Tibial artery (tissue), 4 donors: ENCODE data around the gene LMF1.

ENCODE experiments used
- DNase-seq, 2 donors: peaks; one replicate each; pipeline ENCODE4 v3.0.0-alpha.2; 2019
- H3K27ac ChIP-seq, 2 donors: fragments of 200-600 bp; sonication (generic) in 1 of 2; 1 replicate in 1 of 2; 2 replicates in 1 of 2; pipeline ENCODE4 v1.5.1; 2018 to 2019; ENCODE audit warnings: mild to moderate bottlenecking in 1 of 2
- H3K27me3 ChIP-seq, 2 donors: fragments of 200-600 bp; sonication (generic) in 1 of 2; one replicate each; pipeline versions ENCODE4 v1.5.1 to v1.6.0; 2016 to 2019
- H3K36me3 ChIP-seq, 3 donors: fragments of 200-600 bp; sonication (generic) in 2 of 3; one replicate each; pipeline ENCODE4 v1.5.1; 2016 to 2019; ENCODE audit warnings: mild to moderate bottlenecking in 2 of 3
- H3K4me1 ChIP-seq, 4 donors: fragments of 200-600 bp; sonication (generic) in 2 of 4; 1 replicate in 3 of 4; 2 replicates in 1 of 4; pipeline ENCODE4 v1.5.1; 2016 to 2019
- H3K4me3 ChIP-seq, 2 donors: fragments of 200-600 bp; sonication (generic) in 1 of 2; 1 replicate in 1 of 2; 2 replicates in 1 of 2; pipeline ENCODE4 v1.5.1; 2018 to 2019; ENCODE audit warnings: mild to moderate bottlenecking in 2 of 2
- H3K9me3 ChIP-seq, 3 donors: fragments of 200-600 bp; sonication (generic) in 1 of 3; one replicate each; pipeline ENCODE4 v1.5.1; 2016 to 2019
- CTCF ChIP-seq, 2 experiments: fragments of 200-600 bp in 1 of 2; fragments of 450-650 bp in 1 of 2; IDR thresholded peaks; one replicate each; pipeline ENCODE4 v1.5.1; 2017 to 2019; ENCODE audit warnings: antibody characterized with exemption in 2 of 2, mild to moderate bottlenecking in 1 of 2, moderate library complexity in 1 of 2
- intact Hi-C: fragments of 100-400 bp; cut with DNase I; formaldehyde crosslinking; loops from one replicate; pipeline ENCODE4 v1.15.0; 2023; ENCODE audit warnings: low total_unique reads

Gene LMF1

DNA sequence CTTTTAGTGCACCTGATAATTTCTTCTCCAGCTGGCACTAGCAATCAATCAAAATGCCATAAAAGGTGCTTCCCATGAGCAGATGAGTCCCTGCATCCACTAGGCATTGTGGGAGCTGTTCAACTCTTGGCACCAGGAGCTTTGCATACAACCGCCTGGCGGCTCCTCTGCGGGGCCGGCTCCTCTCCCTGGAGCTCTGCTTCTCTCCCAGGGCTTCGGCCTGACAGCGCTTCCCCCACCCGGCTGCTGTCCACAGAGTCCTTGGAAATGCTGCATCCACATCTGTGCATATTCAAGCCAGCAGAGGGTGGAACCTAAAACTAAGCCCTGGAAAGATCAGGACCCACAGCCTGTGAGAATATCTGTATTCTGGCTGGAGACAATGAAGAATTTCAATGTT, 62.9 kb downstream of the LMF1 start:
- Histone ChIP-seq H3K4me1 (no peaks in the 10 kb centered on the region), H3K36me3 (peaks cover 27 to 64% (median 39%) of the 10 kb centered on the region in 3 donors), H3K27me3 (no peaks in the 10 kb centered on the region), H3K27ac (no peak overlapping the region), H3K9me3 (peaks cover 0 to 5% (median 0%) of the 10 kb centered on the region in 3 donors), H3K4me3 (no peak overlapping the region)
- TF ChIP-seq CTCF (IDR thresholded peaks at IDR 0.05), result no peak
- intact Hi-C loops, result no loop called here
- no peak for DNase-seq

- DNase-seq, result no peak
- peaks cover 27 to 60% (median 39%) of the 10 kb centered on the region in 3 donors for H3K36me3 ChIP-seq
- H3K4me3 ChIP-seq, result no peak overlapping the region
- intact Hi-C loops, result no loop called here
- H3K27ac ChIP-seq, result no peak overlapping the region
- TF ChIP-seq CTCF (IDR thresholded peaks at IDR 0.05), result no peak
- no peaks in the 10 kb centered on the region for H3K27me3 ChIP-seq
- no peaks in the 10 kb centered on the region for H3K4me1 ChIP-seq
- H3K9me3 ChIP-seq, result peaks cover 0 to 5% (median 0%) of the 10 kb centered on the region in 3 donors
Measured at GRCh38 chr16:907361-907760, 63.4 kb downstream of the LMF1 start.

DNA sequence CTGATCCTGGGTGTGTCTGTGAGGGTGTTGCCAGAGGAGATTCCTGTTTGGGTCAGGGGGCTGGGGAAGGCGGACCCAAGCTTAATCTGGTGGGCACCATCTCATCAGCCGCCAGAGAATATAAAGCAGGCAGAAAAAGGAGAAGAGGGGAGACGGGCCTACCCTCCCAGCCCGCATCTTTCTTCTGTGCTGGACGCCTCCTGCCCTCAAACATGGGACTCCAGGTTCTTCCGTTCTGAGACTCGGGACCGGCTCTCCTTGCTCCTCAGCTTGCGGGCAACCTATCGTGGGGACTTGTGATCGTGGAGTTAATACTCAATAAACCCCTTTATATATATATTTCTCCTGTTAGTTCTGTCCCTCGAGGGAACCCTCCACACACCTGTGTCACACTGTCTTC, 64.5 kb downstream of the LMF1 start:
- no peaks in the 10 kb centered on the region for H3K4me1 ChIP-seq
- intact Hi-C loops, result no loop called here
- no peak for DNase-seq
- peaks cover 27 to 53% (median 39%) of the 10 kb centered on the region in 3 donors for H3K36me3 ChIP-seq
- TF ChIP-seq CTCF (IDR thresholded peaks at IDR 0.05), result no peak
- H3K27me3 ChIP-seq, result no peaks in the 10 kb centered on the region
- H3K4me3 ChIP-seq, result no peak overlapping the region
- H3K9me3 ChIP-seq, result peaks cover 0 to 5% (median 0%) of the 10 kb centered on the region in 3 donors
- no peak overlapping the region for H3K27ac ChIP-seq

DNA sequence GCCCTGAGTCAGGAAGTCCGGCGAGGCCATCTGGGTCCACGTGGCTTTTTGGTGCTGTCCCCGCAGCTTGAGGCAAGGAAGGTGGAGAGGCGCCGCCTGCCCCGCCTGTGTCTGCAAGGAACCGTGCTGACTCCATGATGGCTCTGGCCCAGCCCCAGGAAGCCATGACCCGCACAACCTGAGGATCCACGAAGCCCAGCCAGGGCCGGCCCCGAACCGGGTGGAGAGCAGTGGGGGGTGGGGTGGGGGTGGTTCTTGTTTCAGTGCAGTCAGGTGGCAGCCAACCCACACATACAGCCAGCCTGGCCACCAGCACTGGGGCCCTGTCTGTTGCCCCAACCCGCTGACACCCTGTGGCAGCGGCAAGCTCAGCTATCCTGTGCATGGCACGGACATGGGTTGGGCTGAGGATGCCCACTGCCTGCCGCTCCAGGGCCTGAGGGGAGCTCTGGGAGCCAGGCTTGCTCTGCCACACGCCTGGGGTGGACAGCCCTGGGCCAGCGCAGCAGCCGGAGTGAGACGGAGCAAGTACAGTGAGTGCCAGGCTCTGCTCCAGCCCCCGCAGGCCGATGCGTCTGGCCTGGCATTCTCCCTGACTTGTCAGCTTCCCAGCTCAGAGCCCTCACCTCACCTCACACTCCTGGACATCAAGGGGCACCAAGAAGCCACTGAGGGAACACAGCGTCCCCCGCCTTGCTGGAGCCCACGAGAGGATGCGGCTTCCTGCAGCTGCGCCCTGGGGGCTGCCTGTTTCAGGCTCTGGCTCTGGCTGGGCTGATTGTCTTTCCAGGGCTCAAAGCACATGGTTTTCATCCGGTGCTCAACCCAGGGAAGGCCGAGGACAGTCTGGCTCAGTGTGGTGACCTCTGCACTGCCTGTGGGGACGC, 68.8 kb downstream of the LMF1 start:
- intact Hi-C loops, result no loop called here
- Histone ChIP-seq H3K27me3 (no peaks in the 10 kb centered on the region), H3K36me3 (peaks cover 6 to 41% (median 12%) of the 10 kb centered on the region in 3 donors), H3K9me3 (no peaks in the 10 kb centered on the region), H3K27ac (no peak overlapping the region), H3K4me3 (no peak overlapping the region), H3K4me1 (no peaks in the 10 kb centered on the region)
- TF ChIP-seq CTCF (IDR thresholded peaks at IDR 0.05), result no peak
- no peak for DNase-seq

GRCh38 chr16:901149-901548, 69.6 kb downstream of the LMF1 start:
- no peak for DNase-seq
- intact Hi-C loops, result no loop called here
- no peak overlapping the region for H3K27ac ChIP-seq
- peaks cover 0 to 38% (median 4%) of the 10 kb centered on the region in 3 donors for H3K36me3 ChIP-seq
- H3K9me3 ChIP-seq, result no peaks in the 10 kb centered on the region
- TF ChIP-seq CTCF (IDR thresholded peaks at IDR 0.05), result no peak
- no peaks in the 10 kb centered on the region for H3K27me3 ChIP-seq
- no peak overlapping the region for H3K4me3 ChIP-seq
- no peaks in the 10 kb centered on the region for H3K4me1 ChIP-seq
